AG04449 (cell line): ENCODE data around the gene DPYSL4.

Experiments used
- CTCF ChIA-PET: fragments of 350-600 bp; formaldehyde crosslinking; extraction: SDS; loops from one replicate; lab custom pipeline; 2021; ENCODE audit warnings: antibody characterized with exemption; lab: Yijun Ruan, JAX
- POLR2A ChIA-PET: fragments of 400-600, 350-600 bp; formaldehyde crosslinking; extraction: SDS; loops from one replicate; lab custom pipeline; 2020; ENCODE audit warnings: antibody characterized with exemption, inconsistent platforms; lab: Yijun Ruan, JAX
- DNase-seq: peaks from one replicate; pipeline ENCODE4 v3.0.0-alpha.2; 2010; ENCODE audit warnings: low read depth, low spot score
- H3K4me3 ChIP-seq: 2 replicates; pipeline ENCODE4 v1.5.1; 2011; ENCODE audit warnings: low read depth, mild to moderate bottlenecking, control low read depth, low read length
- TF ChIP-seq, protein P1 (sequence below): IDR thresholded peaks from one replicate; pipeline ENCODE4 v1.5.1; 2011; ENCODE audit warnings: mild to moderate bottlenecking, moderate library complexity, low read length, control low read depth, inconsistent platforms; ENCODE audit not compliant: insufficient read depth; ENCODE audit errors: missing control alignments

Gene DPYSL4

DNA sequence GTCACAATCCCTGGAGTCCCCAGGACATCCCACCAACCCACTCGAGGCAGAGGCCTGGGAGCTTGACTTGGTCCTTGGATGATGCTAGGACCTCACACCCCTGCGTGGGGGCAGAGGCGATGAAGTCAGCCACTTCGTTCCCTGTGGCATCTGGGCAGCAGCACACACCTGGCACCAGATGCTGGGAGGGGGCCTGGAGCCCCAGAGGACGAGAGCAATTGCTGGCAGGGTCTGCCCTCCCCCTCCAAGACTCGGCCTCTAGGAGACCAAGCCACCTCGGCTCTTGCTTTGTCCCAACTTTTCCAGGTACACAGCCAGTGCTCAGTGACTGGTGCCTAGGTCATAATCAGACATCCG, 39.1 kb downstream of the DPYSL4 start:
- TF ChIP-seq, protein P1, sequence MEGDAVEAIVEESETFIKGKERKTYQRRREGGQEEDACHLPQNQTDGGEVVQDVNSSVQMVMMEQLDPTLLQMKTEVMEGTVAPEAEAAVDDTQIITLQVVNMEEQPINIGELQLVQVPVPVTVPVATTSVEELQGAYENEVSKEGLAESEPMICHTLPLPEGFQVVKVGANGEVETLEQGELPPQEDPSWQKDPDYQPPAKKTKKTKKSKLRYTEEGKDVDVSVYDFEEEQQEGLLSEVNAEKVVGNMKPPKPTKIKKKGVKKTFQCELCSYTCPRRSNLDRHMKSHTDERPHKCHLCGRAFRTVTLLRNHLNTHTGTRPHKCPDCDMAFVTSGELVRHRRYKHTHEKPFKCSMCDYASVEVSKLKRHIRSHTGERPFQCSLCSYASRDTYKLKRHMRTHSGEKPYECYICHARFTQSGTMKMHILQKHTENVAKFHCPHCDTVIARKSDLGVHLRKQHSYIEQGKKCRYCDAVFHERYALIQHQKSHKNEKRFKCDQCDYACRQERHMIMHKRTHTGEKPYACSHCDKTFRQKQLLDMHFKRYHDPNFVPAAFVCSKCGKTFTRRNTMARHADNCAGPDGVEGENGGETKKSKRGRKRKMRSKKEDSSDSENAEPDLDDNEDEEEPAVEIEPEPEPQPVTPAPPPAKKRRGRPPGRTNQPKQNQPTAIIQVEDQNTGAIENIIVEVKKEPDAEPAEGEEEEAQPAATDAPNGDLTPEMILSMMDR: no peak
- POLR2A ChIA-PET: no interaction called here
- H3K4me3 ChIP-seq: no peak overlapping the region
- CTCF ChIA-PET: interaction anchor here (0.8 to 7.1 kb wide), 9 partner anchors 8 to 236 kb away, joined by 3 to 56 read pairs (median 4); no protein-coding TSS in a partner anchor
- no peak for DNase-seq

DNA sequence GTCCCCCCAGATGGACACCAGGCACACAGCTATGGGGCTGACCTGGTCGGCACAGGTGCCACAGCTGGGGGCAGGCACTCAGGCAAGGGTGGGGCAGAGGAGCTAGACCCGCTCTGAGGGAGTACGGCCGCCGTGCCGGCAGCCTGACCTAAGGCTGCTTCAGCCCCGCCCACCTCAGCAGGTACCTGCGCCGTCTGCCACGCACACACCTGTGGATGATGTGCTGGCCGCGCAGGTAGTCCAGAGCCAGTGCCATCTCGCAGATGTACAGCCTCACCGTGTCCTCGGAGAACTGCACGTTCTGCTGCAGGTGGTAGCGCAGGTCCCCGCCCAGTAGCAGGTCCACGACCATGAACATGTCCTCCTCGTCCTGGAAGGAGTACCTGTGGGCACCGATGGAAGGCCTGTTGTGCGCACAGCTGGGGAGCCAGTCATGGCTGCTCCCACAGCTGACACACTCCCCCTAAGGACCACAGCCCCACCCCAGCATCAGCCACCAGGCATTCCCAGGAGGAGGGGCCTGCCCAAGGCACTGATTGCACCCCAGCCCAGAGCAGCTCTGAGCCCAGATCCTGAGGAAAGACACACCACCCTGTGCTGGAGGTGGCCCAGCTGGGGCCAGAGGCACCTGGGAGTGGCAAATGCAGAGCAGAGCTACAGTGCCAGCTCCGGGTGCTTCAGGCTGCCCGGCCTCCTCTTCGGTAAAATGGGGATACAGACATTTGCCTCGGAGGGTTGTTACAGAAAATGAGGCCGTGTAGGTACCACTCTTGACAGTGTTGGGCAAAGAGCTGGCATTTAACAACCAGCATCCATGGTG, 40.0 kb downstream of the DPYSL4 start:
- no peak overlapping the region for H3K4me3 ChIP-seq
- ChIA-PET POLR2A (no interaction called here), CTCF (interaction anchor here (0.8 to 7.1 kb wide), 4 partner anchors 124 to 233 kb away, joined by 3 to 56 read pairs (median 8); no protein-coding TSS in a partner anchor)
- TF ChIP-seq, protein P1: no peak
- DNase-seq: no peak

GRCh38 chr10:132227851-132228390, 41.2 kb downstream of the DPYSL4 start:
- CTCF ChIA-PET: interaction anchor here (7.1 kb wide), 1 partner anchor 226 kb away, joined by 56 read pairs; no protein-coding TSS in a partner anchor
- TF ChIP-seq, protein P1: no peak
- POLR2A ChIA-PET: no interaction called here
- no peak for DNase-seq
- H3K4me3 ChIP-seq: no peak overlapping the region

DNA sequence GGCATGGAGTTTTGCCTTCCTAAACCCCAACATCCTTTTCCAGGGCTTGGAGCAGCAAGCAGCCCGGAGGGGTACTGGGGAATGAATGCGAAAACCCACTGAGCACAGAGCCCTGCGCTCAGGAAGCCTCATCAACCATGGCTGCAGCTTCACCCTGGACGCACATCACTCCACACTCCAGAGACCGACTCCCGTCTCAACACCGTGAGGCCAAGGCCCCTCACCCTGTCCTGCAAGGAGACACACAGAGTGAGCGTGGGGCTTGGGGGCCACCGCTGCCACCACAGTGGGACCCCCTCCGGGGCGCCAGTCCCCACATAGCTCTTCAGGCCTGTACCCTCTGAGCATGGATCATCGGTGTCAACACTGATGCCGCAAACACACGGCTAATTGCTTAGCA, 41.9 kb downstream of the DPYSL4 start:
- TF ChIP-seq, protein P1: no peak
- DNase-seq: no peak
- H3K4me3 ChIP-seq: no peak overlapping the region
- CTCF ChIA-PET: interaction anchor here (0.6 to 7.1 kb wide), 2 partner anchors 121 to 225 kb away, joined by 3 to 56 read pairs; no protein-coding TSS in a partner anchor
- POLR2A ChIA-PET: no interaction called here

GRCh38 chr10:132229096-132229495, 42.3 kb downstream of the DPYSL4 start:
- H3K4me3 ChIP-seq: no peak overlapping the region
- POLR2A ChIA-PET: no interaction called here
- no peak for DNase-seq
- CTCF ChIA-PET: interaction anchor here (0.6 kb wide), 1 partner anchor 120 kb away, joined by 3 read pairs; no protein-coding TSS in a partner anchor
- TF ChIP-seq, protein P1: no peak
